Nucleus accumbens (tissue), 56 donors: Measurements from ENCODE around the gene PYROXD2.
A peak's percentile ranks its signal among the peaks of the same experiment; 100 is the strongest.

Source experiments
- DNase-seq, 56 donors: peaks; one replicate each; lab custom pipeline; 2025; lab: John Stamatoyannopoulos, UW

The PYROXD2 gene

DNA sequence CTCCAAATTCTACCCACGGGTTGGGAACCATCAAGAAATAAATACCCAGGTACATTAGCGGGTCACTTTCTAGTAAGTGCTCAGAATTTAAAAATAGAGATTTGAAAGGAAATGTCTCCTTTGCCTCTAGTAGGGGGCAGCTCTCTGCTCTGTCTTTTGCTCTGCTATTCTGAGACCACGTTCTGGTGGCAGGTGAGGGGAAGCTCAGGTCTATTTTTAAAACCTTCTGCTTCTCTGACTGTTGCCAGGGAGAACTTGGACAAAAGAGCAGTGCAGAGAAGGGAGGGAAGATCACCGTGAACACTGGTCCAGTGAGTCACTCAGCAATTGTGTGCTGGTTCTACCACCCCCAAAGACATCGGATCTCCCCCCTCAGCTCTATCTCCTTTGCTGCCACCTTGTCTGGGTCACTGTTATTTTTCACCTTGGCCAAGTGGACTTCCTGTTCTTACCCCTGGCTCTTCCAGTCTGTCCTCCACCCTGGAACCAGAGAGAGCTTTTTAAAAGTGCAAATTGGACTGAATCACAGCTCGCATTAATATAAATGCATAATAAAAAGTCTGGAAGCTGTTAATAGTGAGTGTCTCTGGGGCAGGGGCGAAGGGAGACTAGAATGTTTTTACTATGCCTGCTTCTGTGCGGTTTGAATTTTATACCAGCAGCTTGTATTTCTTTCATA, 74.6 kb downstream of the PYROXD2 start:
- DNase-seq = peak in 2 of 56 donors; percentile 7 to 28

DNA sequence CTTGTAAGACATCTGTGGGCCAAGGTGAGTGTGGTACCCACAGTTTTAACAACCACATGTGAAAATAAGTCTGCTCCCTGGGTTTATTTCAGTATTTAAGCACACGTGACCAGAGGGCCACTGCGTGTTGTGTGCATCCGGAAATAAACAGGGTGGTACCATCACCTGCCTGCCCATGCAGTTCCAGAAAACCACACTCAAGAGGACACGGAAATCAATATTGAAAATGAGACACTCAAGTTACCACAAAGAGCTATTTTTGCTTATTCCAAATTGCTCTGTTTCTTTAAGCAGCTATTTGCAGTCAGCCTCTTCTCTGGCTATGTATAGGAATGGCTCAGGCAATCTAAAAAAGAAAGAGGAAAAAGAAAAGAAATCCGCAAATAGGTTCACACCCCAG, 75.2 kb downstream of the PYROXD2 start:
- no peak for DNase-seq

DNA sequence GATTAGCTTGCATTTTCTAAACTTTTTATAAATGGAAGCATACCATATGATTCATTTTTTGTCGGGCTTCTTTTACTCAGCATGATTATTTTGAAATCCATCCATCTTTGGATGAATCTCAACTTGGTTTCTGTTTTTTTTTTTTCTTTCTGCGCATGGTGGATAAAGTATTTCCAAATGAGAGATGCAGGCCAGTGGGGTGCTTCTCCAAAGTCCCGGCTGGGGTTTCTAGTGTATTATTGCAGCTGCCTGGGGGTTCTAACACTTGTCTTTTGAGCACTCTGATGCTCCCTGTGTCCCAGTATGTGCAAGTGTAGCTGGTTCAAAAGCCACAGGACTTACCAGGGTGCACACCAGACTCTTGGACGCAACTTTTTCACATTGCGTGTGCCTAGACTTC, 76.1 kb downstream of the PYROXD2 start:
- DNase-seq = no peak

DNA sequence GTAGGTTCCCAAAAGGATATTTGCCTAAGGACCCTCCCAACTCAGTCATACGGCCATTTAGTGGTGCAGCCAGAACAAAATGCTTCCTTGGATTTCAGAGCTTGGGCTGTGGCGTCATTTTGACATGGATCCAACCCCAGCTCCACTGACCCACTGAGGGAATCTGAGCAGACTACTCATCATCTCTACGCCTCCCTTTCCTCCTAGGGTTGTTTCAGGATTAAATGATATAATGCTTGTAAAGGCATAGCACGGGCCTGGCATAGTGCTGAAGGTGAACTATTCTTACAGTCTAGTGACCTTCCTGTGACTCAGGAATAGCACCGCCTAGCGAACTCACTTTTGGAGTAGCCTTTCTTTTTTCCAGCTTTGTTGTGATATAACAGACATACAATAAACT, 76.7 kb downstream of the PYROXD2 start:
- DNase-seq = no peak

DNA sequence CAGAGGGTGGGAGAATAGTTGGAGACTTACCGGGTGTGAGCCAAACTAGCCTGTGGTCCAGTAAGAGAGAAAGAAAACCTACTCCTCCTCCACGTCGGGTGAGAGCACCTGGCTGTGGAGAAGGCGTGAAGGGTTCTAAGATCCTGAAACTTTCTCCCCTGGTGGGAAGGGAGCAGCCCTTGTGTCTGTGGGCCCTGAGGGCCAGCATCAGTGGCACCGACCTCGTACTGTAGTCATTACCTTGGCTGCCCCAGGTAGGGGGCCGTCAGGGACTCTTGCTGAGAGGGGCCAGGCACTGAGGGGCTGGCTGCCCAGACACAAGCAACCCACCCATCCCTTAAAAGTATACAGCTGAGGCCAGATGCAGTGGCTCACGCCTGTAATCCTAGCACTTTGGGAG, 77.5 kb downstream of the PYROXD2 start:
- no peak for DNase-seq
